Left hindlimb (tissue), 1 donor: ENCODE results near the gene CUX1.
"Not testable (repeated sequence)": the region's sequence is repeated elsewhere in the genome, so short reads cannot be mapped to it uniquely, and the experiment has no call there.

Experiments
- DNase-seq: peaks from one replicate; pipeline ENCODE4 v3.0.0-alpha.2; 2018

Gene CUX1

DNA sequence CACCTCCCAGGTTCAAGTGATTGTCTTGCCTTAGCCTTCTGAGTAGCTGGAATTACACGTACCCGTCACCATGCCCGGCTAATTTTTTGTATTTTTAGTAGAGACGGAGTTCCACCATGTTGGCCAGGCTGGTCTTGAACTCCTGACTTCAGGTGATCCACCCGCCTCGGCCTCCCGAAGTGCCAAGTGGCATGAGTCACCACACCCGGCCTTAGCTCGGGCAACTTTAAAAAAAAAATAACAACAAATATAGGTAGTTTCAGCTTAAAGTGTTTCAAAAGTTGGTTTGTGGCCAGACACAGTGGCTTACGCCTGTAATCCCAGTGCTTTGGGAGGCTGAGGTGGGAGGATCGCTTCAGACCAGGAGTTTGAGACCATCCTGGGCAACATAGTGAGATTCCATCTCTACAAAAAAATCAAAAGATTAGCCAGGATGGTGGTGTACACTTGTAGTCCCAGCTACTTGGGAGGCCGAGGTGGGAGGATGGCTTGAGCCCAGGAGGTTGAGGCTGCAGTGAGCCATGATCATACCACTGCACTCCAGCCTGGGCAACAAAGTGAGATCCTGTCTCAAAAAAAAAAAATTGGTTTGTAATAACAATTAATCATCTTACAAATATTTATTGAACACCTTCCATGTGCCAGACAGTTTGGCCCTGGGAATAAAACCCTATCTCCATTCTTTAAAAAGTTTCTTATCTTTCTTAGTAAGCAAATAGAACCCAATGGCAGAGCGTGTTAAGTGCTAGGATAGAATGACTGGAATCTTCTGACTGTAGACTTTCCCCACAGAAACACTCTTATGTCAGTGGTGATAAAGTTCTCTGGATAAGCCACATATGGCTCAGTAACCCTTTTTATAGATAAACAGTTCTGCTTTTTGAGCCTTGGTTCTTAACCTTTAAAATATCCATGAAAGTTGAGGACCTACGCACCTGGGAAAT, 104.4 kb downstream of the CUX1 start:
- not testable (repeated sequence) for DNase-seq

DNA sequence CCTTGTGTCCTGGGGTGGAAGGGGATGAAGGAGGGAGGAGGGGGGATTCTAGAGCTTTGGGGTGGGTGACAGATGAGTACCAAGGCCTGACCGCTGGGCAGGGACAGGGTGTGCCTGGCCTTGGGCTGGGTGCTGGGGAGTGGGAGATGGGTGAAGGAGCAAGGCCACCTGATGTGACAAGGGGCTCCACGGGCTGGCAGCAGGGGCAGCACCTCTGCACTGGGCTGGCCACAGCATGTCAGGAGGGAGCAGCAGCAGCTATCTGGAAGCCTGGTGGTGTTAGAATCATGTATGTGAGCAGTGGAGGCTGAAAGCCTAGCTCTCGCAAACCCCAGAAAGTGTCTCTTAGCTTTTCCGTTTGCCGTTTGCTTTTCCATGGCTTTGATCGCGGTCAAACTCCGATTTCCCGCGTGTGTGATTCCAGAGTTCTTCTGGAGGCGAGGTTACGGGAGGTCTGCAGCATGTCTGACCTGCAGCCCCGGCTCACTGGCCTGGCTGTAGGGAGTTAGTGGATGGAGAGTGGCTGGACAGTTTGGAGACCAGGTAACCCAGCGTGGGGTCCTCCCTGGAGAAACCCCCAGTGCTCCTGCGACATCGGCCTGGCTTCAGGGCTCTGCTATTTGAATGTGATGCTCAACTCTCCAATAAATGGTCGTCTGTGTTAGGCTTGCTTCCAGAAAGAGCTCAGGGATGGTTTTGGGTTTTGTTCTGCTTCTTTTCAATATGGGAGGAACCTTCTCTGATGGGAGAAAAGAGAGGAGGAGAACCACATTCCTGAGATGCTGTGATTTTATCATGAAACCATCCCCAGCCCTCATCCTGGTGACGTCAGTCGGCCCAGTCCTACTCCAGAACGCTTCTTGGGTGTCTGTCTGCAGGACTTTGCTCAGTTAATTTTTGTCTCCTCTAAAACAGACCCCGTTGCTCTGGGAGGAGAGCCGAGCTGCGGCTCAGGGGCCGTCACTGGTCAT, 105.5 kb downstream of the CUX1 start:
- DNase-seq = no peak

DNA sequence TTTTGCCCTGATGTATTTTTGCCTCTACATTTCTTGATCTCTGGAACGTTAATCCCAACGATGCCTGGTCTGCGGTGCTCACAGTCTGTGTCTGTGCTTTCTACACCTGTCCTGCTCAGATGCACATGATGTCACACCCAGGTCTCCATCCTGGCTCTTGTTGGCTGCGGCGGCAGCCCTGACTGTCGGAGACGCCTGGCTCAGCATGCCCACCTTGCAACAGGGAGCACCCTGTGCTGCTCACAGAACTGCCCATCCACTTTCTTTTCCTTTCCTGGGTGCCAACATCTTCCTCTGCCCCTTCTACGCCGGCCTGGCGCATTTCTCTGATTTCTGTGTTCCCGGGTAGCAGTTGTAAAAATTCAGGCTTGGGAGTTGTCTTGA, 106.2 kb downstream of the CUX1 start:
- DNase-seq = no peak

DNA sequence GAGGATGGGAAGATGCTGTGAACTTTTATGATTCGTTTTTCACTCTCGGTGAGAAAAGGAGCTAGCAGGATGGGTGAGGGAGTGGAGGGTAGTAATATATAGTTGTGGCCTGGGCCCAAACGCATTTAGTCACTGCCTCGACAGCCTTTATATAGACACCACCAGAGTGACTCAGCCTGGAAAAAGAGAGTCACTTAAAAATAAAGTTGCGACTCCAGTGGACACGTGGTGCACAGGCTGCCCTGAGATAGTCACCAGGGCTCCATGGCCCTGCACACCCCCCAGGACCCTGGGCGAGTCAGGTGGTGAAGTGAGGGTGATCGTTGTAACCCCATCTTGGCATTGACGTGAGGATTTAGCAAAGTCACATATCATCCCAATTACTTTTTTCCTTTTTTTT, 106.7 kb downstream of the CUX1 start:
- DNase-seq = no peak

DNA sequence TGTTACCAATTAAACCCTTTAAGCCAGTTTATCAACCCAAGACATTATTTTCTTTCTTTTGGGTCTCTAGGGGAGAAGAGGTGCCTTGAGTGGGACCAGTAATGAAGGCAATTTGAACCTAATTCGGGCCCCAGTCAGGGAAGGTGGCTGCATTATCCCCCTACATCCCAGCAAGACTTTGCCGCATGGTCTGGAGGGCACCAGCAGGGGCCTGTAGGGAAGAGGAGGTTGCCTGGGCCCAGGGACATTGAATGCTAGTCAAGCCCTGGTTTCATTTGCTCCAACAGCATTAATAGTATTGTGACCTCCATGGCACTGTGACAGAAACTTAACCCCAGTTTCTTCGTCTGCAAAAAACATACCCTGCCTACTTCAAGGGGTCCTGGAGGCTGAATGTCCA, 108.8 kb downstream of the CUX1 start:
- DNase-seq = no peak

DNA sequence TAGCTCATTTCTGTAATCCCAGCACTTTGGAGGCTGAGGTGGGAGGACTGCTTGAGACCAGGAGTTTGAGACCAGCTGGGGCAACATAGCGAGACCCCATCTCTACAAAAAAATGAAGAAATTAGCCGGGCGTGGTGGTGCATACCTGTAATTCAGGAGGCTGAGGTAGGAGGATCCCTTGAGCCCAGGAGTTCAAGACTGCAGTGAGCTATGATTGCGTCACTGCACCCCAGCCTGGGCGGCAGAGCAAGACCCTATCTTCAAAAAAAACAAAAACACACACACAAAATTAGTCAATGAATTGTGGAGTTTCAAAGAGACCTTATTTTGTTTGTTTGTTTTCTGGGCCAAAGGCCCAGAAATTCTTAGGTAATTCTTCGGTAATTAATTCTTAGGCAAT, 110.0 kb downstream of the CUX1 start:
- no peak for DNase-seq

DNA sequence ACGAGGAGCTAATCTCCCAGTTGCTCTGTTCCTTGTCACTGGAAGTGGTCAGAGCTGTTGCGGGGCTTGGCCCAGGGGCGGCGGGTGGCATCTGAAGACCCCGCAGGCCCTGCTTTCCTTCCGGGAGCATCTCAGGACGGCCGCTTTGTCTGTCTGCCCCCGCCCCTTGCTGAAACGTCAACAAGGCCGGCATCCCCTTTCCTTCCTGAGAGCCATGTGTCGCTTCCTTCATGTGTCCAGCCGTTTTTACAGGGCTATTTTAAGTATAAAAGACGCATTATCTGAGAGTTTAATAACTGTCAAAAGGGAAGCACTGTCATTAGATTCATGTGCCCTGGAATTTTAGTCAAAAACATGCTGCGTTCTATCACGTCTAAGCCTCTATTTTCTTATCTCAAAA, 110.4 kb downstream of the CUX1 start:
- no peak for DNase-seq

DNA sequence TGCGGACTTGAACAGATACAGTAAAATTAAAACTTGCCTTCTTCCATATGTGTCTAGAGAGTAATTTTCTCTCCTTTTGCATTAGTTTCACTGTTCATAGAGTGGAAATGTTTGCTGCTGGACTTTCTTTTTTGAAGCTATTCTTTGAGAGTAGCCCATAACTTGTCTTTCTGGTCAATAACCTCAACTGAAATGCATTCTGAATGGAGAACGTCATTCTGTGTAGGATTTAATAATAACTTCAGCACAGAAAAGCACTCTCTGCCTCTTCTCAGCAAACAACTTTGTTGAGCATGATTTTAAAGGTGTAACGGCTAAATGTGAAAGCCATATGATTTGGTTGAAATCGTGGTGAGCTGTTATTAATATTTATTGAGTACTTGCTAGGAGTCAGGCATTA, 111.8 kb downstream of the CUX1 start:
- DNase-seq = no peak

DNA sequence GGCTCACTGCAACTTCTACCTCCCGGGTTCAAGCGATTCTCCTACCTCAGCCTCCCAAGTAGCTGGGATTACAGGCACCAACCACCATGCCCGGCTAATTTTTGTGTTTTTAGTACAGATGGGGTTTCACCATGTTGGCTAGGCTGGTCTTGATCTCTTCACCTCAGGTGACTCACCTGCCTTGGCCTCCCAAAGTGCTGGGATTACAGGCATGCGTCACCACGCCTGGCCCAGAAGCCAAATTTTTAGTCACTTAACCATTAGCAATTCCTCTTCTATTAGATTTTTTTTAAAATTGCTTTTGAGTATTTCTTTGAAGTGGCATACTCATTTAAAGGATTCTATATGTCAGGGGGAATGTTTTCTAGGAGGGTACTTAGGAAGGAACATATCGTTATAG, 112.5 kb downstream of the CUX1 start:
- not testable (repeated sequence) for DNase-seq

DNA sequence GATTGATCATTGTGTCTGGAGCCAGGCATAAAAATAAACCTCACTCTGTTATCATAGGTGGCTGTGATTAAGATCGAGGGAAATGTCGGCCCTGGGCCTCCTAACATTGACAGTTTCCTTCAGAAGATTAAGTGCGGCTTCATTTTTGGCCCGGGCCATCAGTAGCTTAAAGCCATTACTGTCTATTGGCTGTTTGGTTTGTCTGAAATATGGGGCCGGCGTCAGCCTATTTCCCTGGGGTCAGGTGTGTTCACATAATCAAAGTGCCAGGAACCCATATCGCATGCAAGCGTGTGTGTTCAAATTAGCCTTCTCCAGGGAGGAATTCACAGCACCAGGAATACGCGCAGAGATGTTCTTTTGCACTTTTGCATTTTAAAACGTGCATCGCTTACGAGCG, 114.7 kb downstream of the CUX1 start:
- DNase-seq = no peak

DNA sequence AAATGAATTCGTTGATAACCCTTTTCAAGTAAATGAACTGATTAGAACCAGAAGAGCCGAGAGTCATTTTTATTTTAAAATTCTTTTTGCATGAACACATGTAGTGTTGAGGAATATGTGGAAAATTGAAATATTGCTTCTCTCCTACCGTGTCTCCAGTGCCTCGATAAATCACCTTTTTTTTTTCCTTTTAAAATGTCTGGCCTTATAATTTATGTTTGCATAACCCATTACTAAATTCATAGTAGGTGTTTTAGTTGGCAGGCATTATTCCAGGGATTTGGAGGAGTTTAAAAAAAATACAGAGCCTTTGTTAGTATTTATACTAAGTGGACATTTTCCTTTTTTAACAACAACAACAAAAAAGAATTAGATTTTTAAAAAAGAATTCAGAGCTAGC, 115.6 kb downstream of the CUX1 start:
- DNase-seq = no peak

DNA sequence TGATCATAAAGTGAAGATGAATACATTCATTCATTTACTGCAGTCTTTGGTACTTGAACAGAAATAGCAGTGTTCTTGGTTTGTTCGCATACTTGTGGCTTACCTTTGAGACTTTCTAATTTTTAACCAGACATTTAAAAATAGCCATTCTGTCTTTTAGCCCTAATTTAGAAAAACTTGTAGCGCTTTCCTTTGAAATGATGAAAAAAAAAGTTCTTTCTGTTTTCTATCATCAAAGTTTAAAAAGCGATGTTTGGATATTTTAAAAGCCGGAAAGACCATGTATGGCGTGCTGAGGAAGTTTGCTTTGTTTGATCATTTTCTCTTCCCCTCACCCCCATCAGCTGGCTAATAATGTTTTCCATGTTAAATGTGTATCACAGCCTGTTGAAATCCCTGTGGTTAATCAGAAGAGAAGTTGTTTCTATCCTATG, 116.3 kb downstream of the CUX1 start:
- no peak for DNase-seq

DNA sequence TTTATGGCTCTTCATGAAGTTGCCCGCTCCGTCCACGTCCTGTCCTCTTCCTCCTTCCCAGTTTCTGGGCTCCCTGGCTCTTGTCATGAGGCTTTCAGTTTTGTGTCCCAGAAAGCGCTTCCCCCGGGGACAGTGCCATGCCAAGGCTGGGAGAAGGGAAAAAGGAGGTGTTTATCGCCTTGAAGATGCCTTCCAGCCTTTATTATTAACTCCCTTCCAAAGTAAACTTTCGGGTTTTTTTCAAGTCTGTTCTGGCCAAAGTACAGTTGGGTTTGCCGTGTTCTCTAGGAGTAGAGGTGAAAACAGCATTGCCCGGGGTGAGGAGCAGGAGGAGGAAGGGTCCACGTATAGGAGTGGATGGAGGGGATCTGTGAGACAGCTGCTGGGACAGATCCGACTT, 117.2 kb downstream of the CUX1 start:
- no peak for DNase-seq

DNA sequence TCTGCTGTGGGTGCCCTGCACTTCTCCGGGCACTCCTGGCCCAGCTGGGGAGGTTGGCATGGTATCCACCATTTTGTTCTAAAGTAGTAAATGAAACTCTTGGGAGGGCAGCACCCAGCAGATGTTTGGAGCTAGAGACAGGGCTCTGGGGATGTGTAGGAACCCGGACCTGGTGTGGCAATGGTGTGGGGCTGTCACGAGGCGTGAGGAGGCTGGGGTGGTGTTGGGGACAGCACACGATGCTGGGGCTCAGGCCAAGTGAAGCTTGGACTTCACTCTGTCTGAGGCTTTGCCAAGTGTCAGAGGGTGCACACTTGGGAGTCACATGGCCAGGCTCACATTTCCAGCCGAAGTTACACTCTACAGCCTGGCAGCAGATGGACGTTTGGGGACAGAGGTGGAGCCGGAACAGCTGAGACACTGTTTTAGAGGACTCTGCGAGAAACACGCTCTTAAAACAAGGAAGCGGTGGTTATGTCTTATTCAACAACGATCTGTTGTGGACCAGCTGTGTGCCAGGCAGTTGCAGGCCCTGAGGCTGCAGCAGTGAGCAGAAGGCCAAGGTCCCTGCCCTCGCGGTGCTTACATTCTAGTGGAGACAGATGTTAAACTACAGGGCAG, 118.2 kb downstream of the CUX1 start:
- DNase-seq = no peak

DNA sequence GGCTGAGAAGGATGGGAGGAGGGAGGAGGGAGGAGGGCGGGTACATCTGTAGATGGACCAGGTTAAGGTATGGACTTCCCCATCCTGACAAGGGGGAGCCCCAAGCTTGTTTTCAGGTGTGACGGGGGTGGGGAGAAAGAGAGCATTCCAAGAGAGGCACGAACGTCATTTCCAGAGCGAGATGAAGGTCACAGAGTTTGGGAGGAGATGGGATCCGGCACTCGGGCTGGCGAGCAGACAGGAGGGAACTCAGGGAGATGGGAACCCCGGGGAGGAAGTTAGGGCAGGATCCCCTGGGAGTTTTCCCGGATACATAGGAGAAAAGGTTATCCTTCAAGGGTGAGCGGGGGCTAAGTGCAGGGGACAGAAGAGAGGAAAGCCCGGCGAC, 118.8 kb downstream of the CUX1 start:
- DNase-seq = no peak

DNA sequence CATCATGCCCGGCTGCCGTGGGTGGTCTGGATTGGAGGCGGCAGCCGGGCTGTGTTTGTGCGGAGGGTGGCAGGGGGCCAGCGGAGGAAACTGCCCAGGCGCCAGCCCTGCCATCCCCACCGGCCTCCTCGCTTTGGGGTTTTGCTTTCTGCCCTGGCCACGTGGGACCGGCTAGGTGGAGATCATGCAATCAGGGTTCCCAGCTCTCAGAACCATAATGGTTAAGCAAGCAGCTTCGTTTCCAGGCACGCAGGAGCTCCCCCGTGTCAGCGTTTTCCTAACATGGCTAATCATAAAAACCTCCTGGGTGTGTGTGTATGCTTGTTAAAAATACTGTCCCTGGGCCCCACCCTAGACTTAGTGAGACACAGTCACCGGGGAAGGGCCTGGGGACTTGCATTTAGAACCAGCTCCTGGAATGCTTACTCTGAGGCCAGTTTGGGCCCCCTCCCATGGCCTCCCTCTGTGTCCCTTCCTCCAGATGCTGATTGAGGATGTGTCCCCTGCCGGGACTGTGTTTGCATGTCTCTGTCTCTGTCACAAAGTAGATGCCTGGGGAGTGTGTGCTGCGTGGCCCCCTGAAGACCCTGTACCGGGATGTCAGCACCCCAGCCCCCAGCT, 119.3 kb downstream of the CUX1 start:
- peak; percentile 51 for DNase-seq

DNA sequence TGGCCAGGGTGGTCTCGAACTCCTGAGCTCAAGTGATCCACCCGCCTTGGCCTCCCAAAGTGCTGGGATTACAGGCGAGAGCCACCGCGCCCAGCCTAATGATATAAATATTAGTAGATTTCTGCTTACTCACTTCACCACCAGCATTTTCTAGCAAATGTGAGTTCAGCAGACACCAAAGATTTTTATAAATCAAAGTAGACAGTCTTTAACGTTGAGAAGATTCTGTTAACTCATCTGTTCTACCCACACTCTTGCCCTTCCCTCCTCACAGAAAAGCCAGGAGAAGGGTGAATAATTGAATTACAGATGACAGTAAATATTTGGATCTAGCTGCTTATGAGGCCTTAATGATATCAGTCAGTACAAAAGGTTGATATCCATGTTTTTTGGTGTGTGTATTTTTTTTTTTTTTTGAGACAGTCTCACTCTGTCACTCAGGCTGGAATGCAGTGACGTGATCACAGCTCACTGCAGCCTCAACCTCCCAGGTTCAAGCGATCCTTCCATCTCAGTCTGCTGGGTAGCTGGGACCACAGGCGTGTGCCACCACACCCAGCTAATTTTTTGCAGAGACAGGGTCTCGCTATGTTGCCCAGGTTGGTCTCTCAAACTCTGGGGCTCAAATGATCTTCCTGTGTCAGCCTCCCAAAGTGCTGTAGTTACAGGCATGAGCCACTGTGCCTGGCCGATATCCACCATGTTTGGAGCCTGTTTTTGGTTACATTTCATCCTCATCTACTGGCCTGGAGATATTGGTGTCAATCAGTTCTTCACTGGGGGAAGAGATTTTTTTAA, 120.5 kb downstream of the CUX1 start:
- no peak for DNase-seq

DNA sequence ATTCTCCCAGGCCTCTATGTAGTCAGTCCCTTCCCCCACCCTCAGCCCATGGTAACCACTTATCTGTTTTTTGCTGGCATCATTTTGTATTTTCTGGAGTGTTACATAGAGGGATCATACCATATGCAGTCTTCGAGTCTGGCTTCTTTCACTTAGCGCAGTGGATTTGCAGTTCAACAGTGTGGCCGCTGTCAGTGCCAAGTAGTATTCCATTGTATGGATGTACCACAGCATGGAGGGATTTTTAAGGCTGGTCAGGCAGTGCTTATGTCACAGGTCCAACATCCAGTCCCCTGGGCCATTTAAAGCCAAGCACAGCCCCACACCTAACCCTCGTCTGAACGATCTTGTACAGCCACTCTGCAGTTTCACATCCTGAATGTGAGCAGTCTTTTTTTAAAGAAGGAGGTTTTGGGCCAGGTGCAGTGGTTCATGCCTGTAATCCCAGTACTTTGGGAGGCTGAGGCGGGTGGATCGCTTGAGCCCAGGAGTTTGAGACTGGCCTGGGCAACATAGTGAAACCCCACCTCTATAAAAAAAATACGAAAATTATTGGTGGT, 121.8 kb downstream of the CUX1 start:
- no peak for DNase-seq

DNA sequence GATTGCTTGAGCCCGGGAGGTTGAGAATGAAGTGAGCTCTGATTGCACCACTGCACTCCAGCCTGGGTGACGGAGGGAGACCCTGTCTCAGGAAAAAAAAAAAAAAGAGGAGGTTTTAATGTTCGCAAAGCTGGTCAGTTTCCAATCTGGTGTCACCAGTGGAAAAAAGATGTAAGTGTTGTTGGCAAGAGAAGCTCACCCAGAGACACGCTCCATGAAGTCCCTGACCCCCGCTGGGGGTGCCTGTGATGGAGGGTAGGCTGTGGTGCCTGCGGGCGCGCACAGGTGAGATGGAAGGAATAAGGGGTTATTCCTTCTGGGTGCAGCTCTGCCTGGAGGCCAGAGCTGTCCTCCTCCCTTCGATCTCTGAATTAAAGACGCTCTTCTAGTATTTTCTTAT, 122.7 kb downstream of the CUX1 start:
- no peak for DNase-seq

DNA sequence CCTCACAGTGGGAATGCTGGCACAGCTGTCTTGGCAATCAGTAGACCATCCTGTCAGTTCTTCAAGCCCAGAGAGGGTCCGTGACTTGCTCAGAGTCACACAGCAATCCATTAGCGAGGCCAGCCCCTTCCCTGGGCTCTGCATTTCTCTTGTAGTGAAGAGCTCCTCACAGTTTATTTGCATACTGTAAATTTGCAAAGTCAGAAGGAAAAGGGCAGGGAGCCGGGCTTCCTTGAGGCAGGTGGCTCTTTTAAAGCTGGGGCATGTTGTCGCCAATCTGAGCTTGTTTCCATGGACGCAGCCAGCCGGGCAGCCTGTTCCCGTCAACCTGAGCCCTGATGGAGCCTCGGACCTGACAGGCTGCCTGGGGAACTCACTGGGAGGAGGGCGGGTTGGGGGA, 123.4 kb downstream of the CUX1 start:
- no peak for DNase-seq
